Caki2 (cell line): Measurements from ENCODE around the gene IQCM. TPM values are rescaled to one million over a fixed set of nuclear protein-coding genes. Genes with fewer than 3 reads are reported as not detected.

Experiments
- DNase-seq: peaks from one replicate; pipeline ENCODE4 v3.0.0-alpha.2; 2015; ENCODE audit warnings: low read depth
- in situ Hi-C: cut with HindIII; loops from 2 replicates; pipeline ENCODE4 v1.10.0; 2016; ENCODE audit warnings: low sequenced_read_pairs, low pct_unique_long_range_greater_than_20kb, mixed read lengths
- total RNA-seq: library from RNA; depleted of rRNA; stranded (reverse); fragments of >200 nt; shearing (Covaris generic); gene quantifications from 2 replicates; pipeline ENCODE4 v1.2.3, GENCODE V29; 2014; ENCODE audit warnings: low replicate concordance

The IQCM gene
- total RNA-seq, 1 experiment from 2014 or later: not detected

DNA sequence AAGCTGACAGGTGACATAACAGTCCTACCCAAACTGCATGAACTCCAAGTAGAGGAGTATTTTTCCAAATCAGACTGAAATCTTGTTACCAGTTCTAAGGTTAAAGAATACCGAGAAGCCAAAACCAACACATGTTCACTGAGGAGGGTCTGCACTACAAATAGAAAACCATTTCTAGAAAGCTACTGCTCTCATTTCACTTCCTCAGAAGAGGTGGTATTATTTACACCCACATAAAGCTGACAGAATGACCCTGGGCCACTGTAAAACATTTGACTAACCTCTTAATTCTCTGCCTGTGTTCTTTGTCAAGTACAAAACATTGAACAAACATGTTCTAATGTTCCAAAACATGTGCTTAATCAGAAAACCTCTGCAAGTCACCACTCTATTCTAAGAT lies 95.8 kb downstream of the IQCM start:
- no peak for DNase-seq
- in situ Hi-C loops: no loop called here

GRCh38 chr4:149719357-149719756 lies 96.3 kb downstream of the IQCM start:
- in situ Hi-C loops: no loop called here
- DNase-seq: no peak

- in situ Hi-C loops: no loop called here
- no peak for DNase-seq
Observed at GRCh38 chr4:149718500-149718899, 97.1 kb downstream of the IQCM start.

GRCh38 chr4:149716728-149717127 lies 98.9 kb downstream of the IQCM start:
- in situ Hi-C loops: no loop called here
- no peak for DNase-seq

- no peak for DNase-seq
- in situ Hi-C loops: no loop called here
Observed at GRCh38 chr4:149715822-149716585, 99.6 kb downstream of the IQCM start.

DNA sequence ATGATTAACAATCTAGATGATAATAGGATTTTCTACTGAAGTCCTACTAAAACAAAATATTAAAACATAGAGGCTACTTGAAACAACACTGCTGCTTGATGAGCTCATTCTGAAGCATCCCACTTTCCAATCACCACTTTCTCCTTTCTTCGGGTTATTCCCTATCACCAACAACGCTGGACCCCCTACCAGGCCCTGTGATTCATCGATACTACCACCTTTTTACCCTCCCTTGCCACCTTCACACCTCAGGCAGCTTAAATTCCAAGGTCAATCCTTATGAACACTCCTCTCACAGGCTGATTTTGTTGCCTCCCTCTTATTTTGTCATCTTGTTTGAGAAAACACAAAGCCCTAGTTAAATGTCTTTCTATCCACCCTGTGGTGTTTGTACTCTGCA lies 102.6 kb downstream of the IQCM start:
- in situ Hi-C loops: no loop called here
- DNase-seq: no peak

- in situ Hi-C loops: no loop called here
- DNase-seq: no peak
Observed at GRCh38 chr4:149711593-149712365, 103.9 kb downstream of the IQCM start.

- no peak for DNase-seq
- in situ Hi-C loops: no loop called here
Observed at GRCh38 chr4:149709640-149710039, 106.0 kb downstream of the IQCM start.

DNA sequence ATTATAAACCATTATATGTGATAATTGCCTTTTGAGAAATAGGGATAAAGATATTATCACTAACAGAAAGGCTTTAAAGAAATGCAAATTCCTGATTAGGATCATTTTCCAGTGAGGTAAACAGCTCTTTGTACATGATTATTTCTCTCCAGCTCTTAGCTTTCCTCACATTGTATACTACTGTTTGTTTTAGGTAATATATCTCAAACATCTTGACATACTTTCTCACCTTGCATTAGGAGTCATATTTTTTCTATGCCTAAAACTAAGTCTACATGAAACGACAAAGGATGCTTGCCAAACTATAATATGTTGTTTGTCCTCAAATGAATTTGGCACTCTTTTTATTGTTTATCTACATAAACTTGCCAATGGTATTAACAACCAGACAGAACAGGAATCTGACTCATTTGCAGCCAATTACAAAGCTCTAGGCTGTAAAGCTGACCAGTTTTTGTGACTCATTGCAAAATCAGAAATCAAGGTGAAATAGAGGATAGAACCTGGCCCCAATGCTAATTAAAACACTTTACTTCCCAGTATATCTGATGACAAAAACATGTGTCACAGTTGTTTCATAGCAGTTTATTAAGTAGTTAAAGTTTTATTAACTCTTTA lies 107.0 kb downstream of the IQCM start:
- no peak for DNase-seq
- in situ Hi-C loops: no loop called here

GRCh38 chr4:149707862-149708261 lies 107.8 kb downstream of the IQCM start:
- DNase-seq: no peak
- in situ Hi-C loops: no loop called here

- DNase-seq: no peak
- in situ Hi-C loops: no loop called here
Observed at GRCh38 chr4:149706942-149707341, 108.7 kb downstream of the IQCM start.

DNA sequence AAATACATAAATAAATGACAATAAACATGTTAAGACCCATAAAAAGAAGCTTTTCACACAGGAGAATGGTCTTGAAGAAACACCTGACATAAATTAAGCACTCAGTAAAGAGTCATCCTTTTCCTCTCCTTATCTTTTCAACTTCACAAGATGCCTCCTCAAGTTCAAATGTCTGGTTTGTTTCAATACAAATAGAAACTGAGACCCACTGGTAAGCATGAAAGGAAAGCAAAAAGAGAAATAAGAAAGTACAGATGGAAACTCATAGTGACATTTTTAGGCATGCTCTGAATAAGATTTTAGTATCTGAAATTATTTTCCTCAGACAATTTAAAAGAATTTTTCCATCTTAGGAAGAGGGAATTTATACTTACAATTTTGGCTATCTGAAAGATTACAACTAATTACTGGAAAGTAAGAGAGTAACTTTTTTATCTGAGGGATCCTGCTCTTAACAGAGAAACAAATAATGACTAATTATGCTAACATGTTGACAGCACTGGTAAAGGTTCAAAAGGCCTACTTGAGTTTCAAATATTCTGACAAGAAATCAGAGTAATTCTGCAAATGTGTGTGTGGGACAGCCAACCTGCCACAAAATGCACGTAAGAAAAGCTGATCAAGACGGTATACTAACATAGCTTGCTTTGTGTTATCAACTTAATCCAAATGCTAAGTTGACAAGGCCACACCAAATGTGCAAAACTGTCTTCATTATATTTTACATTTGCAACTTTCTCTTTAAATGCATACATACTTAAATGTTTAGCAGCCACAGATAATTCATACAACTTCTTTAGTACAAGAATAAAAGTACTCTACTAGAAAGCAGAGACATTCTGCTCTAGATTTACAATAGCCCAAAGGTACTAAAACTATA lies 113.0 kb downstream of the IQCM start:
- in situ Hi-C loops: no loop called here

DNA sequence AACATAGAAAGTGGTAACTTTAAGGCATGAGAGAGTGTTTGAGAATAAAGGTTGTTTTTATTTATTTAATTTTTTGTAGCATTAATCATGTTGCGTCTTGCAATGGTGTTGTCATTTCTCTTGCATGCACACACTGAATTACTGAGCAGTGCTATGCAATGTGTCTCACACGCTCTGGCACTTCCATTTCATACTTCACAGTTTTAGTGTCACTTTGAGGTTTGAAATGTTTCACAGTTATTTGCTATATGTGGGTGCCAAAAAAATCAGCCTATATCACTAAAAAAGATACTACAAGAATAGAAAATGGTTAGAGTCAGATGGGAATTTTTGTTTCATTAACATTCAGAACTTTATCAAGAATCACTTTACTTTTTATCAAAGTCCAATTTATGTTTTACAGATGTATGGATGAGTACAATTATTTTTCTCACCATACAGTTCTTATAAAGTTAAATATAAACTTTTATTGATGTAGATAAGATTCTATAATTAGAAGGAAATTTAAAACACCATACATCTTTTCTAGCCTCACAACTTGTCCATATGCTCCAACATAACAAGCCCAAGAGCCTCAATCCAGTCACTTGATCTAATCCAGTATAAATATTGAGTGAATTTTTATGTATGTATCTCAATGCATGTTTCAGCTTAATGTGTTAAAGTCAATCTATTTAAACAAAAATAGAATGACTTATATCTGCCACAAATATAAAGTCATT lies 114.0 kb downstream of the IQCM start:
- in situ Hi-C loops: no loop called here
- DNase-seq: no peak

More for the DNA sequence above, 113.0 kb downstream of the IQCM start:
- no peak for DNase-seq

- no peak for DNase-seq
- in situ Hi-C loops: no loop called here
Observed at GRCh38 chr4:149700272-149700671, 115.4 kb downstream of the IQCM start.

- in situ Hi-C loops: no loop called here
- DNase-seq: no peak
Observed at GRCh38 chr4:149699642-149700041, 116.0 kb downstream of the IQCM start.

- in situ Hi-C loops: no loop called here
- DNase-seq: no peak
Observed at GRCh38 chr4:149690726-149691125, 124.9 kb downstream of the IQCM start.

DNA sequence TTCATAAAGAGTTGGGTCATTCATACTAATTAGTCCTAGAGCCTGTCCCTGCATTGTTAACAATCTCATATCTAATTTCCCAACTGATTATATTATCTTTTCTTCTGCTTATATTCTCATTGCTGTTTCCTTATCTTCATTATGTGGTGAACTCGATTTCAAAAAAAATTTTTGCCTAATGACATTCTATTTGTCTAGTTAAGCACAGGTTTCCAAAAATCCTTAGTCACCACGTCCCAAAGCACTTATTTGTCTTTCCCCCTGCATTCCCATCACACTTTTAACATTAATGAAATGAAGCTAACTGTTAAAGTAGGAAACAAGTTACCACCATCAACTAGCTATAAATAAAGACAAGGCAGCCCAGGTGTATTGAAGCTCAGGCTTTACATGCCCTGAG lies 131.1 kb downstream of the IQCM start:
- in situ Hi-C loops: no loop called here
- DNase-seq: no peak

DNA sequence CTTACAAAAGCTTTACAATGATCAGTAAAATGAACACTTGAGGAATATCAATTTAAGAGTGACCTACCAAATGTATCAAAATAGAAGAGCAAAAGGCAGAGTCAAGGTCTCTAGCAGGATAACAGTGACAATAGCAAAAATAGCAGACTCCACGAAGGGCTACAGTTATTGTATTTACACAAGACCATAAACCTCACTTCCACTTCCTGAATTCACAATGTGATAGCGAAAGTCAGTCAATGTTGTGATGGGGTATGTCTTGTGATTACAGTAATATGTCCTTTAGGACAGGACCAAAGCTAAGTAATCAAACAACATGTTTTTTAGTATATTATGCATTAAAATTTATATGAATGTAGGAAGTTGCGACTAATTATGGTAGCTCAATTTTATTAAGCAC lies 139.6 kb downstream of the IQCM start:
- in situ Hi-C loops: no loop called here
- DNase-seq: no peak
